MCF 10A (cell line): ENCODE data around the gene IL18. TPM values are rescaled to one million over a fixed set of nuclear protein-coding genes. Genes with fewer than 3 reads are reported as not detected.
A peak's percentile ranks its signal among the peaks of the same experiment; 100 is the strongest.

Source experiments
- BruUV-seq: library from RNA; stranded (reverse); fragments of 400-500 nt; replicated peaks from 2 replicates; lab custom pipeline; 2021; lab: Mats Ljungman, UMichigan
- CTCF ChIA-PET: fragments of 300-600 bp; sonication (Branson Sonifier 250); formaldehyde crosslinking; extraction: SDS; loops from one replicate; lab custom pipeline; 2021; ENCODE audit warnings: antibody characterized with exemption, inconsistent platforms; lab: Yijun Ruan, JAX
- POLR2A ChIA-PET: fragments of 300-600, 350-650 bp; sonication (Branson Sonifier 250); formaldehyde crosslinking; extraction: SDS; loops from one replicate; lab custom pipeline; 2020; ENCODE audit warnings: antibody characterized with exemption, inconsistent platforms; lab: Yijun Ruan, JAX
- DNase-seq: peaks from one replicate; pipeline ENCODE4 v3.0.0-alpha.2; 2018; ENCODE audit not compliant: unreplicated experiment
- H3K27ac Mint-ChIP-seq: one replicate; pipeline ENCODE4 v1.8.0; 2022; ENCODE audit warnings: mild to moderate bottlenecking, low read depth, mixed read lengths; ENCODE audit not compliant: unreplicated experiment
- H3K27me3 Mint-ChIP-seq: one replicate; pipeline ENCODE4 v1.8.0; 2022; ENCODE audit warnings: mixed read lengths; ENCODE audit not compliant: insufficient read depth, unreplicated experiment
- H3K36me3 Mint-ChIP-seq: one replicate; pipeline ENCODE4 v1.8.0; 2022; ENCODE audit warnings: mild to moderate bottlenecking, moderate library complexity, mixed read lengths; ENCODE audit not compliant: insufficient read depth, unreplicated experiment
- H3K4me1 Mint-ChIP-seq: one replicate; pipeline ENCODE4 v1.8.0; 2022; ENCODE audit warnings: mixed read lengths; ENCODE audit not compliant: insufficient read depth, unreplicated experiment
- H3K4me3 Mint-ChIP-seq: one replicate; pipeline ENCODE4 v1.8.0; 2022; ENCODE audit warnings: mild to moderate bottlenecking, moderate library complexity, mixed read lengths; ENCODE audit not compliant: unreplicated experiment
- H3K9me3 Mint-ChIP-seq: one replicate; pipeline ENCODE4 v1.8.0; 2022; ENCODE audit warnings: mixed read lengths; ENCODE audit not compliant: unreplicated experiment
- intact Hi-C: fragments of 100-400 bp; cut with micrococcal nuclease; formaldehyde crosslinking; loops from 2 replicates; pipeline ENCODE4 v1.14.1; 2022
- total RNA-seq: library from RNA; stranded (reverse); gene quantifications from 2 replicates; pipeline ENCODE4 v1.2.3, GENCODE V29; 2022
- TF ChIP-seq, protein P1 (sequence below): fragments of 200-600 bp; IDR thresholded peaks from one replicate; pipeline ENCODE4 v1.8.0; 2022; ENCODE audit warnings: antibody characterized with exemption, mild to moderate bottlenecking; ENCODE audit not compliant: unreplicated experiment

The IL18 gene
- total RNA-seq, 1 experiment from 2014 or later: 189 TPM

DNA sequence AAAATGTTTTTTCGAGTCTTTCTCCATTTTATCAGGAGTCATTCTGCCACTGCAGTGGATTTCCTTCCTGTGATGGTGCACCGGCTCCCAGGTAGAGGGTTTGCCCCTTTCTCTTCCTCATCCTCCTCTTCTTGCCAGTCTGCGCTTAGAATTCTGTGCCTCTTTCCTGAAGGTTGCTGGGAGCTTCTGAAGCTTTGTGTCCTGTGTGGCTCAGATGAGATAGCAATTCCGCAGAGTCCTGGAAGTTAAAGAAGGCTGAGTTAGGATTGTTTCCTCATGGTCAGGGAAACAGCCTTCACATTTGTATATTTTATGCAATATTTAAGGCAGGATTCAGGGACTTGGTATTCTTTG lies 11.7 kb upstream of the IL18 start:
- ChIA-PET CTCF (interaction anchor here (0.6 to 1.5 kb wide), 17 partner anchors 8 to 837 kb away, joined by 3 to 7 read pairs (median 4); no protein-coding TSS in a partner anchor), POLR2A (interaction anchor here (0.6 to 2.3 kb wide), 12 partner anchors 9 to 151 kb away, joined by 3 to 22 read pairs (median 6); partner anchors contain the start of genes DLAT, IL18, SDHD and TEX12)
- TF ChIP-seq, protein P1, sequence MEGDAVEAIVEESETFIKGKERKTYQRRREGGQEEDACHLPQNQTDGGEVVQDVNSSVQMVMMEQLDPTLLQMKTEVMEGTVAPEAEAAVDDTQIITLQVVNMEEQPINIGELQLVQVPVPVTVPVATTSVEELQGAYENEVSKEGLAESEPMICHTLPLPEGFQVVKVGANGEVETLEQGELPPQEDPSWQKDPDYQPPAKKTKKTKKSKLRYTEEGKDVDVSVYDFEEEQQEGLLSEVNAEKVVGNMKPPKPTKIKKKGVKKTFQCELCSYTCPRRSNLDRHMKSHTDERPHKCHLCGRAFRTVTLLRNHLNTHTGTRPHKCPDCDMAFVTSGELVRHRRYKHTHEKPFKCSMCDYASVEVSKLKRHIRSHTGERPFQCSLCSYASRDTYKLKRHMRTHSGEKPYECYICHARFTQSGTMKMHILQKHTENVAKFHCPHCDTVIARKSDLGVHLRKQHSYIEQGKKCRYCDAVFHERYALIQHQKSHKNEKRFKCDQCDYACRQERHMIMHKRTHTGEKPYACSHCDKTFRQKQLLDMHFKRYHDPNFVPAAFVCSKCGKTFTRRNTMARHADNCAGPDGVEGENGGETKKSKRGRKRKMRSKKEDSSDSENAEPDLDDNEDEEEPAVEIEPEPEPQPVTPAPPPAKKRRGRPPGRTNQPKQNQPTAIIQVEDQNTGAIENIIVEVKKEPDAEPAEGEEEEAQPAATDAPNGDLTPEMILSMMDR: no peak
- BruUV-seq: no TSS peak
- no peaks in the 10 kb centered on the region for H3K36me3 Mint-ChIP-seq
- H3K9me3 Mint-ChIP-seq: no peaks in the 10 kb centered on the region
- DNase-seq: no peak
- intact Hi-C loops: loop anchor here (1.0 kb wide), 3 partner anchors 62 to 105 kb away; partner anchors contain the start of genes SDHD and TIMM8B
- H3K27ac Mint-ChIP-seq: peak overlapping the region; percentile 93
- H3K4me3 Mint-ChIP-seq: peak overlapping the region; percentile 66
- H3K27me3 Mint-ChIP-seq: no peaks in the 10 kb centered on the region
- peaks cover 15% of the 10 kb centered on the region for H3K4me1 Mint-ChIP-seq

DNA sequence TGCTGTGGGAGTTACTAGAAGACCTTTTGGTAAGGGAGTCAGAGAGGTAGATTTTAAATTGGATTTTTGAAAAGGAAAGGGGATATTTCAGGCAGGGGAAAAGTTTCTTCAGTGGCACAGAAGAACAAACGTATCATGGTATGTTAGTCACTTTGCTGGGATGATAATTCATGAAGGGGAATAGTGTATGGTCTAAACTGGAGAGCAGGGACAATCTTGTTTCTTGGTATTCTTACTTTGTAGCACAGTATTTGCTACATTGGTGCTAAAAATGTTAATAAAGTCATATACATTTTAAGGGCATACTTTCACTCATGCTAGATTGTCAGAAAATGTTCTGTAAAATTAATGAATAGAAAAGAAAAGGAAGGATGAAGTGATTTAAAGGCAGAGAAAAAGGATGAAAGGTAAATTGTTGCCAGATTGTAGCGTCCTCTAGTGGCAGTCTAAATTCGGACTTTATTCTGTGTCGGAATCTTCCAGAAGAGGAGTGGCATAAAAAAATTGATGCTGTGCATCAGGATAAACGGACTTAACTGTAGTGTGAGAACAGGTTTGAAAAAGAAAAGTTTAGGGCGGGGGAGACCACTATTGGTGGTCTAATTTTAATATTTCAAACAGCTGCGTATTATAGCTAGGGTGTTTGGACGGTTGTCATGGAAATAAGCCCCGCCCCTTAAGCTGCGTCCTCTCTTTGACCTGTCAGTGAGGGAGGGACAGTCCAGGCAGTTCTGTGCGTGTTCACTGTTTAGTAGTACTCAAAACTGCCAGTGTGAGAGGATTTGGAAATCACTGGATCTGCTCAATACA lies 11.1 kb upstream of the IL18 start, which contains the start of gene BCO2:
BCO2 (plus strand) TSS at position 724 of the 810 bp plus-strand sequence. CDS start 90 bp downstream, outside the sequence.
- H3K4me1 Mint-ChIP-seq: peaks cover 15% of the 10 kb centered on the region
- peak; percentile 83 for DNase-seq
- POLR2A ChIA-PET: interaction anchor here (0.9 to 3.0 kb wide), 12 partner anchors 8 to 89 kb away, joined by 4 to 22 read pairs (median 6); partner anchors contain the start of genes IL18, SDHD, TEX12 and TIMM8B
- H3K36me3 Mint-ChIP-seq: no peaks in the 10 kb centered on the region
- no peaks in the 10 kb centered on the region for H3K9me3 Mint-ChIP-seq
- intact Hi-C loops: loop anchor here (1.0 kb wide), 3 partner anchors 62 to 105 kb away; partner anchors contain the start of genes SDHD and TIMM8B
- CTCF ChIA-PET: interaction anchor here (0.6 to 1.5 kb wide), 14 partner anchors 9 to 838 kb away, joined by 3 to 7 read pairs (median 4); no protein-coding TSS in a partner anchor
- no TSS peak for BruUV-seq
- peak within 1 kb of the TSS; percentile 93 for H3K27ac Mint-ChIP-seq
- peak within 1 kb of the TSS; percentile 66 for H3K4me3 Mint-ChIP-seq
- no peaks in the 10 kb centered on the region for H3K27me3 Mint-ChIP-seq
- TF ChIP-seq, protein P1: peak; percentile 83

- no peaks in the 10 kb centered on the region for H3K27me3 Mint-ChIP-seq
- ChIA-PET POLR2A (interaction anchor here (0.7 to 3.0 kb wide), 5 partner anchors 10 to 59 kb away, joined by 3 to 14 read pairs (median 5); no protein-coding TSS in a partner anchor), CTCF (interaction anchor here (1.1 kb wide), 1 partner anchor 9 kb away, joined by 3 read pairs; no protein-coding TSS in a partner anchor)
- no peak overlapping the region for H3K27ac Mint-ChIP-seq
- peak; percentile 31 for DNase-seq
- H3K36me3 Mint-ChIP-seq: no peaks in the 10 kb centered on the region
- no TSS peak for BruUV-seq
- intact Hi-C loops: no loop called here
- H3K9me3 Mint-ChIP-seq: no peaks in the 10 kb centered on the region
- TF ChIP-seq, protein P1: no peak
- peaks cover 15% of the 10 kb centered on the region for H3K4me1 Mint-ChIP-seq
- no peak overlapping the region for H3K4me3 Mint-ChIP-seq
These were observed 9.3 kb upstream of the IL18 start for GRCh38 chr11:112173152-112173551.
